Activated CD8-positive, alpha-beta memory T cell treated with anti-CD3 and anti-CD28 coated beads for 36 hours (primary cell): ENCODE data around the gene JUP. TPM values are rescaled to one million over a fixed set of nuclear protein-coding genes. Genes with fewer than 3 reads are reported as not detected.
"Not testable (repeated sequence)": the region's sequence is repeated elsewhere in the genome, so short reads cannot be mapped to it uniquely, and the experiment has no call there.

ENCODE experiments used
- CTCF ChIA-PET: fragments of 350-600 bp; sonication (Branson Sonifier 250); formaldehyde crosslinking; loops from one replicate; lab custom pipeline; 2021; ENCODE audit warnings: antibody characterized with exemption; lab: Charles Lee
- POLR2A ChIA-PET: fragments of 350-600 bp; sonication (Branson Sonifier 250); formaldehyde crosslinking; loops from one replicate; lab custom pipeline; 2021; ENCODE audit warnings: antibody characterized with exemption; lab: Charles Lee
- total RNA-seq, 2 experiments: library from RNA; stranded (reverse); gene quantifications; one replicate each; pipeline ENCODE4 v1.2.3, GENCODE V29; 2021

JUP gene
- total RNA-seq: under 1 TPM; 0.42 to 0.55 TPM

DNA sequence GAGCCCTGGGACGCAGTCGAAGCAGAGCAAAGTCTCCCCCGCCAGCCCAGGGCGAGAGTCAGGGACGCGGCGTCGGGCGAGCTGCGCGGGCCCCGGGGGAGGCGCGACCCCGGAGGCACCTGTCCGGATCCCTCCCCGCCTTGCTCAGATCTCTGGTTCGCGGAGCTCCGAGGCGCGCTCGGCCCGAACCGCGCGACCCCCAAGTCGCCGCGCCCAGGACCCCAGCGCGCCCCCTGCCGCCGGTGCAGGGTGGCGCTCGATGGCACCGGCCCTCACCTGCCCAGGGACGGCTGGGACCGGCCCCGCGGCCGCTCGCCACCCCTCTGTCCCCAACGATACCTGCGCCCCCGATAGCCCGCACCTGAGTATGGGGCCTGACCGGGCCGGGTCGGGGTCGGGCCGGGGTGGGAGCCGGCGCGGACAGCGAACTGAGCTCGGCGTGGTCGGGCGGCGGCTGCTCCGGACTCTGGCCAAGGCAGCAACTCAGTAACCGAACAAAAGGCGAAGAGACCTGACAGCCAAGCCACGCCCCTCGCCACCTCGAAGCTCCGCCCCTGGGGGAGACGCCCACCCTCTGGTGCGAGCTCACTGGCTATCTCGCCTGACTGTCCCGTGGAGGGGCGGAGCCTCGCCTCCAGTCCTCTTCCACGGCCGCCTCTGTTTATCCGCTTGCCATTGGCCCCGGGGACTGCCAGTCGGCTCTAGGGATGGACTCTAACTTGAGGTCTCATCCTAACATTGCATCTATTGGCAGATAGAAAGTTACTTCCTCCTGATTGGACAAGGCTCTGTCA, at the start of gene JUP:
Gene JUP (minus strand): TSS at position 485 of the 794 bp plus-strand sequence. CDS start 14,857 bp downstream, outside the sequence.
- POLR2A ChIA-PET: no interaction called here
- CTCF ChIA-PET: interaction anchor here (0.7 to 2.7 kb wide), 2 partner anchors 15 to 74 kb away, joined by 3 to 10 read pairs; no protein-coding TSS in a partner anchor

DNA sequence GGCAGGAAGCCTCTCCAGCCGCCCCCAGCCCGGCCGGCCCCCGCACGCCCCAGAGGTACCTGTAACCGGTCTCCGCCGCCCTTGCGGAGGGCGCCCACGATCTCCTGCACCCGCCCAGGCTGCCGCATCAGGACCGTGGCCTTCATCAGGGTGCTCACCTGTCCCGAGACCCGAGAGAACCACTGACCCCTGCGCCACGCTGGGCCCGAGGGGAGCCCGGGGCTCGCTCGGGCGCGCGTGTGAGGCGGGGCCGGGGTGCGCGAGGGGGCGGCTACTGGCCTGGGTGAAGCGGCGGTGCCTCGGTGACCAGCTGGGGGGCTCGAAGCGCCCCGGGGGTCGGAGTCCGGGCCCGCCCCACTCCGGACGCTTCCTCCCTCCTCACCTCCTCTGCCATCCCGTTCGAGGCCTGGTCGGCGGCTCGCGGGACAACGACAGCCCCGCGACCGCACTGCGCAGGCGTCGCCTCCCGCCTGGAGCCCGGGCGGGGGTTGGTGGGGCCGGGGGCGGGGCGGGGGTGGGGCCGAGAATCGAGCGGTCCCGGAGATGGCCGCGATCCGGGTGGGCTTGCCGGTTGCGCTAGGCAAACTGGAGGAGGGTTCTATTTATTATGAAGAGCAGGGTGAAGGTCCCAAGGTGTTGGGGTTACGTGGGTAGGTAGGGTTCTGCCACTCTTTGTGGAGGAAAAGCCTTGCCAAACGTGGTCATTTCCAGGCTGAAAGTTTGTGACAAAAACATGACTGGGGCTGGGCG, 49.5 kb upstream of the JUP start, which contains the start of gene NT5C3B:
Gene NT5C3B (minus strand): TSS at position 433 of the 750 bp plus-strand sequence. CDS start 39 bp downstream, at position 394.
- CTCF ChIA-PET: interaction anchor here (0.6 to 1.8 kb wide), 3 partner anchors 25 to 103 kb away, joined by 3 to 7 read pairs (median 4); partner anchors contain the start of gene P3H4

DNA sequence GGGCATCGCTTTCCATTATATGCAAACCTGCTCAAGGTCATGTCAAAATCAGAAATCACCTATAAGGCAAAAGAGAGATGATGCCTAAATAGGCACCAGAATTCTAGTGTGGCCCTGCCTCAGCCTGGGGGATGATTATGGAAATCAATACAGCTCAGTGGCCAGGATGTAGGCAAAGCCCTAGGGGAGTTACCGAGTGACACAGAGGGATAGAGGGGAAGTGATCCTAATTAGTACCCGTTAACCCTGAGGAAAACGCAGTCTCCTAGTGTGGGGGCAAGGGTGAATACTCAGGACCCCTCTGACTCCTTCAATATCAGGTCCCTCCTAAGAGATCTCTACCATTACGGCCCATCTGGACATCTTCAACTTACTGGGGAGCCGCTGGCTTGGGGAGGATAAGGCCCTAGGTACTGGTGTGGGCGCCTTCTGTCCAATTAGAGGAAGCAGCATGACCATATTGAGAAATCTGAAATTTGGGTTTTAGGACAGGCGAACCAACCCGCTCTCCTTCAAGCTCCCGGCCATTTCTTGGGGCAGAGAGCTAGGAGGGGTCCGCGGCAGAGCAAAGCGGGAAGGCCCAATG, 48.8 kb upstream of the JUP start:
- ChIA-PET CTCF (interaction anchor here (0.5 to 1.8 kb wide), 7 partner anchors 22 to 1851 kb away, joined by 3 to 7 read pairs (median 3); partner anchors contain the start of gene P3H4), POLR2A (interaction anchor here (0.9 kb wide), 1 partner anchor 33 kb away, joined by 3 read pairs; no protein-coding TSS in a partner anchor)

More for the DNA sequence above, 49.5 kb upstream of the JUP start, which contains the start of gene NT5C3B:
- POLR2A ChIA-PET: no interaction called here

DNA sequence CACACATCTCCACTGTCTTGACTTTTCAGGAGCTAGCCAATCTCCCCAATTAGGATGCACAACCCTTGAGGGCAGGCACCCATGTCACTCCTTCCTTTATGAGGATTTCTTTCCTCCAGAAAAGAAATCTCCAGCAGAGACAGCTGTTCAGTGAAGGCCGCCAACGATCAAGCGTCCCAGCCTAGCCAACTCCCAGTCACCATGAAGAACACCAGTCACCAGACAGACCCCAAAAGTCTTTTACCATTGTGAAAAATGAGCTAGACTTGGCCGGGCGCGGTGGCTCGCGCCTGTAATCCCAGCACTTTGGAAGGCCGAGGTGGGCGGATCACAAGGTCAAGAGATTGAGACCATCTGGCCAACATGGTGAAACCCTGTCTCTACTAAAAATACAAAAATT, 43.5 kb upstream of the JUP start:
- POLR2A ChIA-PET: not testable (repeated sequence)
- CTCF ChIA-PET: interaction anchor here (1.4 to 1.8 kb wide), 2 partner anchors 28 to 79 kb away, joined by 3 to 5 read pairs; no protein-coding TSS in a partner anchor

DNA sequence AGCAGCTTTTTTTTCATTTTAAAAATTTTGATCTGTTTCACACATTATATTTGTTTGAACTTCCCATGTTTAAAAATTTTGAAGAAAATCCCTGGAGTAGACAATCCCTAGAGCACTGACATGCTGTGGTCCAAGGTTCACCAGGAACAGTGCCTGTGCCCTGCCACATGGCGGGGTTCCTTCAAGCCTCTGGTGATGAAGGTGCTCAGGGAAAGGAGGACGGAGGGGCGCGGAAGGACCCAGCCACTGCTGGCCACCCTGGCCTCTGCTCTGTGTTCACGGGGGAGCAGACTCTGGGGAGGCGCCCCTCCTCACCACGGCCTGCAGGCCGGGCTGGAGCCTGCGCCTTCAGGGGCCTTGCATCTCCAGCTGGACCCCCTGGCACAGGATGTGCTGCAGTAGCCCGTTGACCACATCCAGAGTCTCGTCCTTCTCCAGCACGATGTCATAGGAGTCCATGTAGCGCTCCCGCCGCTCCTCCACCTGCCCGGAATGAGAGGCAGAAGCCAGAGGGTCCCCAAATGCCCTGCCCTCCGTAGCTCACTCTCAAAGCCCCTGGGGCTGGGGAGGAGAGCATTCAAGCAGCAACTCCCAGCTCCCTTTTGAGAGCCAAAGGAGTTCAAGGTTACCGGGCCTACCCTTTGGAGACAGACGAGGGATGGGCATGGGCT, 38.8 kb upstream of the JUP start:
- POLR2A ChIA-PET: no interaction called here
- CTCF ChIA-PET: no interaction called here

DNA sequence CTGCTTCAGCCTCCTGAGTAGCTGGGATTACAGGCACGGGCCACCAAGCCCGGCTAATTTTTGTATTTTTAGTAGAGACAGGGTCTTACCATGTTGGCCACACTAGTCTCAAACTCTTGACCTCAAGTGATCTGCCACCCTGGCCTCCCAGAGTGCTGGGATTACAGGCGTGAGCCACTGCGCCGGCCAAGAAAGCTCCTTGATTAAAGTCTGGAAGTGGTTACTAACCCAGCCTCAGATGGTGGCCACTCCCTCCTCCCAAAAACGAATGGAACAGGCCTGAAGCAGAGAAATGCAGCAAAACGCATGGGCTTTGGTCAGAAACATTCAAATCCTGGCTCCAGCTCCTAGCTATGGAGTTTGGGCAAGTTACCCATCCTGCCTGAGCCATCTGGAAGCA, 37.6 kb upstream of the JUP start:
- POLR2A ChIA-PET: no interaction called here

DNA sequence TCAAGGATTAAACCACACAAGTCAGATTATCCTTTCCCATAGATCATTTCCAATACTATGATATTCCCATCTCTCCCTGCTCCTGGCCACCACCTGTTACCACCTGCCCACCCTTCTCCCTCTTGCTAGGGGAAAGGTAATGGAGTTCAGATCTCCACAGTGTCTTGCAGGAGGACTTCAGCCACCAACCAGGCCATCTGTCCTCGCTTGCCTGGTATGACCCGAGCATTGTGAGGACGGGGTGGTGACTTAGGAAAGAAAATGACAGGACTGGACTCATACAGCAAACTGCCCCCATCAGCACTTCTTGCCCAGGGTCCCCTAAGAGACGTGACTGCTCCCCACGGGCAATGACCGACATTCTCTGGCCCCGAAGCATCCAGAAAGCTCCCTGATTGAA, 37.1 kb upstream of the JUP start:
- ChIA-PET POLR2A (interaction anchor here (0.6 kb wide), 1 partner anchor 8 kb away, joined by 4 read pairs; no protein-coding TSS in a partner anchor), CTCF (interaction anchor here (1.2 kb wide), 1 partner anchor 21 kb away, joined by 5 read pairs; no protein-coding TSS in a partner anchor)

More for the DNA sequence above, 37.6 kb upstream of the JUP start:
- CTCF ChIA-PET: no interaction called here

DNA sequence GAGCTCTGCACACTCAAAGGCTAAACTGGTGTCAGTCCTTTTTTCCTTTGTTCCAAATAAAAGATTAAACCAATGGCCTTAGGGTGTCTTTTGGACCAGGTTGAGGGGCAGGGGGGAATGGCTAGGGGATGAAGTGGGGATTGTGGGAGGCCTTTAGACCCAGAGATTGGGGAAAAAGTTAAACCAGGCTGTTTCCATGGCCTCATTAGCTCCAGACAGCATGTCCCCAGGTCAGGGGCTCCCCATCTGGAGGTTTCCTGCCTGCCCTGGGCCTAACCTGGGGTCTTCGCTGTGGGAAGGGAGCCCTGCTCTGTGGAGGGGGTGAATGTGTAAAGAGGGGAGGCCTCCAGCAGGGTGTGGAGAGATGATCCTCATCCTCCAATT, 36.6 kb upstream of the JUP start:
- CTCF ChIA-PET: interaction anchor here (1.1 to 1.2 kb wide), 2 partner anchors 21 to 85 kb away, joined by 3 to 5 read pairs; no protein-coding TSS in a partner anchor
- POLR2A ChIA-PET: interaction anchor here (0.6 kb wide), 1 partner anchor 8 kb away, joined by 4 read pairs; no protein-coding TSS in a partner anchor

DNA sequence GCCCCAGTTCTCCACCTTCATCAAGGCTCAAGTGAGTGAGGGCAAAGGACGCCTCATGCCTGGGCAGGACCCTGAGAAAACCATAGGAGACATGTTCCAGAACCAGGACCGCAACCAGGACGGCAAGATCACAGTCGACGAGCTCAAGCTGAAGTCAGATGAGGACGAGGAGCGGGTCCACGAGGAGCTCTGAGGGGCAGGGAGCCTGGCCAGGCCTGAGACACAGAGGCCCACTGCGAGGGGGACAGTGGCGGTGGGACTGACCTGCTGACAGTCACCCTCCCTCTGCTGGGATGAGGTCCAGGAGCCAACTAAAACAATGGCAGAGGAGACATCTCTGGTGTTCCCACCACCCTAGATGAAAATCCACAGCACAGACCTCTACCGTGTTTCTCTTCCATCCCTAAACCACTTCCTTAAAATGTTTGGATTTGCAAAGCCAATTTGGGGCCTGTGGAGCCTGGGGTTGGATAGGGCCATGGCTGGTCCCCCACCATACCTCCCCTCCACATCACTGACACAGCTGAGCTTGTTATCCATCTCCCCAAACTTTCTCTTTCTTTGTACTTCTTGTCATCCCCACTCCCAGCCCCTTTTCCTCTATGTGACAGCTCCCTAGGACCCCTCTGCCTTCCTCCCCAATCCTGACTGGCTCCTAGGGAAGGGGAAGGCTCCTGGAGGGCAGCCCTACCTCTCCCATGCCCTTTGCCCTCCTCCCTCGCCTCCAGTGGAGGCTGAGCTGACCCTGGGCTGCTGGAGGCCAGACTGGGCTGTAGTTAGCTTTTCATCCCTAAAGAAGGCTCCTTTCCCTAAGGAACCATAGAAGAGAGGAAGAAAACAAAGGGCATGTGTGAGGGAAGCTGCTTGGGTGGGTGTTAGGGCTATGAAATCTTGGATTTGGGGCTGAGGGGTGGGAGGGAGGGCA, 36.0 kb upstream of the JUP start:
- ChIA-PET POLR2A (no interaction called here), CTCF (interaction anchor here (1.1 to 1.2 kb wide), 2 partner anchors 20 to 85 kb away, joined by 3 to 5 read pairs; no protein-coding TSS in a partner anchor)

DNA sequence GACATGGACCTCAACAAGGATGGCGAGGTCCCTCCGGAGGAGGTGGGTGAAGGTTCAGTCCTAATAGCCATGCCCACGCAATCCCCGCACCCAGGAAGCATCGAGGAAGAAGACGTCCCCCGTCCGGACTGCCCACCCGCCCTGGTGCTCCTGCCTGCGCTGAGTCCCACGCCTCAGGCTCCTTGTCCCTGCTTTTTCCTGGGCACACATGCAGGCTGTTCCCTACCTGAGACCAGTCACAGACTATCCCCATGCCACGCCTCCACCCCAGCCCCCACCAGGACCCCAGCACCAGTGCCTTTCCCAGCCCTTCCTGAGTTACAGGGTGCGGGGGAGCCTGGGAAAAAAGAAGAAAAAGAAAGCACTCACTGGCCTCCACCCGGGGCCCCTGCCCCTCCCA, 35.3 kb upstream of the JUP start:
- ChIA-PET POLR2A (no interaction called here), CTCF (interaction anchor here (1.1 kb wide), 1 partner anchor 84 kb away, joined by 3 read pairs; no protein-coding TSS in a partner anchor)

DNA sequence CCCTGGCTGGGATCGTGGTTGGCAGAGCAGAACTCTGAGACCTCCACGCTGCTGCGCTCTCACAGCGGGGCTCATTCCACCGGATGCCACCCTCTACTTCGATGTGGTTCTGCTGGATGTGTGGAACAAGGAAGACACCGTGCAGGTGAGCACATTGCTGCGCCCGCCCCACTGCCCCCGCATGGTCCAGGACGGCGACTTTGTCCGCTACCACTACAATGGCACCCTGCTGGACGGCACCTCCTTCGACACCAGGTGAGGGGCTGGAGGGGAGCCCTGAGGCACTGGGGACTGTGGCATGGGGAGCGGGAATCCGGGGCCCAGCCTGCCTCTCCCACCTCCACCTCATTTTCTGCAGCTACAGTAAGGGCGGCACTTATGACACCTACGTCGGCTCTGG, 31.5 kb upstream of the JUP start:
- POLR2A ChIA-PET: no interaction called here
- CTCF ChIA-PET: no interaction called here

DNA sequence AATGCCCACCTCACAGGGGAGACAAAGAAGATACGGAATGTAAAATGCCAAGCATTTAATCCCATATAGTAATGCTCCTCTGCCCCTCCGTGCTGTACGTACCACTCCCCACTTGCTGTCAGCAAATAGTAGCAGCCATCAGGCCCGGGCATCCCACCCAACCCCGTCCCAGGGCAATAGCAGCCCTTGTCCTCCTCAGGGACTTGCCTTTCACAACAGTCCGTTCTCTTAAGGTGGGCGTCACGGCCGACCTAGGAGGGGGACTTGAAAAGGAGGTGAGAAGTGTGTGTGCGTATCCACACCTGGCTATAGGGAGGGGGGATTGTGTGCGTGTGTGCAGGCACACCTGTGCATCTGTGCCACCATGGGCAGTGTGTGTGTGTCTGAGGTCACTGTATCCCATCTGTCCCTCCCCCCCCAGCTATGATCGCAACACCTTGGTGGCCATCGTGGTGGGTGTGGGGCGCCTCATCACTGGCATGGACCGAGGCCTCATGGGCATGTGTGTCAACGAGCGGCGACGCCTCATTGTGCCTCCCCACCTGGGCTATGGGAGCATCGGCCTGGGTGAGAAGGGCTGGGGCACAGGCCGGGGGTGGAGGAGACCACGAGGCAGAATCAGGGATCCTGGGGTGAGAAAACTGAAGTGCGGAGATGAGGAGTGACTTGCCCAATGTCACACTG, 30.3 kb upstream of the JUP start:
- CTCF ChIA-PET: no interaction called here
- POLR2A ChIA-PET: no interaction called here

DNA sequence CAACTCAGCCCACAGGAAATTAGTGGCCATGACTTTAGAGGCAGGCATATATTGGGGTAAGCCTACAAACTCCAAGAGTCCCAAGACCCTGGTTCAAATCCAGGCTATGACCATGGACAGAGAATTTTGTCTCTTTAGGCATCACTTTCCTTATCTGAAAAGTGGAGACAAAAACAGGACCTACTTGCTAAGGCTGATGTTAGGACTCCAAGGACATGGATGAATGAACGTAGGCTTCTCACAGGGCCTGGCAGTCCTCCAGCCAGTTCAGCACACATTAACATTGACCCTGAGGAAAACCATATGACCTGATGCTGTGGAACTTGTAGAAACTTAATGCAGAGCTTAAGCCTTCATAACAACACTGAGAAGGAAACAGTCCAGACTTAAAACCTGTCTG, 27.7 kb upstream of the JUP start:
- ChIA-PET POLR2A (no interaction called here), CTCF (no interaction called here)

DNA sequence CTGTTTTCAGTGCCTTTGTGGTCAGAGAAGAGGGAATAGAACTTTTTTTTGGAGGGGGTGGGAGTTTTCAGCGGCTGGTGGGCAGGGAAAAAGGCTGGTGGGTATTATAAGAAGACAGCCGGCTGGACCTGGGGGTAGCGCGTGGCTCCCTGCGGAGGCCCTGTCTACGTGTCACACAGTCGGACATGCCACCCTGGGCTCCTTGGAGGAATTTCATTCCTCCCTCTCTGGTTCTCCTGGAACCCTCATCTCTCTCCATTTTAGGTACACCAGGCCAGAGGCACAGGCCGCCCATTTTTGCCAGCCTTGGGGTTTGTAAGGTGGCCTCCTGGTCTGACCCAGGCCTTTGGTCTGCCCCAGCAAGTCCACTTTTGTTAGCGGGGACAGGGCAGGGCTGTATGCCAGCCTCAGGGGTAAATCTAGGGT, 27.2 kb upstream of the JUP start:
- POLR2A ChIA-PET: no interaction called here
- CTCF ChIA-PET: interaction anchor here (1.9 kb wide), 1 partner anchor 76 kb away, joined by 5 read pairs; no protein-coding TSS in a partner anchor

DNA sequence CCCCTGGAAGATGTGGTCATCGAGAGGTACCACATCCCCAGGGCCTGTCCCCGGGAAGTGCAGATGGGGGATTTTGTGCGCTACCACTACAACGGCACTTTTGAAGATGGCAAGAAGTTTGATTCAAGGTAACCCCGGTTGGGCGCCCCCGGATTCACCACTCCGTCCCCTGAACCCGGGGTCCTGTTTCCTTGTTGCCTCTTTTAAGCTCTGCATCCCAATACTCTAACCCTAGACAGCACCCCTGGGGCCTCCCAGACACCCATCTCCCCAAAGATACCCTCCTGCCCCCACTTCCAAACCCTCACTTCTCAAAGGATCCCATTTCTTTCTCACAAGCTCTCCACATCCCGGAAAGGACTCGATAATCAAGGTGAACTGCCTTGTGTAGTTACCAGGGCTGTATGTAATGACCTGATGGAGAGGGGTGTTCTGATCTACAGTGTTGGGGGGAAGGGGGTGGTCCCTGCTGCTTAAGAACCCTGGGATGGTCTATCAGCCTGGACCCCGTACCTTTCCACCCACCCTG, 26.7 kb upstream of the JUP start:
- ChIA-PET CTCF (interaction anchor here (1.9 kb wide), 1 partner anchor 76 kb away, joined by 5 read pairs; no protein-coding TSS in a partner anchor), POLR2A (interaction anchor here (0.7 kb wide), 1 partner anchor 105 kb away, joined by 3 read pairs; no protein-coding TSS in a partner anchor)
